OCI-LY7 (cell line): Measurements from ENCODE around the gene NDOR1. TPM values are rescaled to one million over a fixed set of nuclear protein-coding genes. Genes with fewer than 3 reads are reported as not detected.

ENCODE experiments used
- BruUV-seq: library from RNA; stranded (reverse); fragments of 400-500 nt; replicated peaks from 2 replicates; lab custom pipeline; 2021; lab: Mats Ljungman, UMichigan
- CTCF ChIA-PET: fragments of 300-600 bp; sonication (Branson Sonifier 250); formaldehyde crosslinking; loops from one replicate; lab custom pipeline; 2022; ENCODE audit warnings: antibody characterized with exemption; ENCODE audit not compliant: unreplicated experiment; lab: Charles Lee
- POLR2A ChIA-PET: fragments of 300-600 bp; sonication (Branson Sonifier 250); formaldehyde crosslinking; loops from one replicate; lab custom pipeline; 2022; ENCODE audit warnings: antibody characterized with exemption; lab: Charles Lee
- DNase-seq: peaks from one replicate; pipeline ENCODE4 v3.0.0-alpha.2; 2015; ENCODE audit warnings: low spot score
- H2AFZ ChIP-seq: fragments of 200-600 bp; sonication (generic), shearing (Covaris generic); 2 replicates; pipeline ENCODE4 v1.6.1; 2014; ENCODE audit warnings: mild to moderate bottlenecking, antibody characterized with exemption, low read length, moderate library complexity
- H3K27ac ChIP-seq: fragments of 200-600 bp; sonication (generic); 2 replicates; pipeline ENCODE4 v1.5.1; 2014; ENCODE audit warnings: mixed run types, low read depth, mild to moderate bottlenecking, moderate library complexity, low read length, inconsistent platforms; ENCODE audit not compliant: poor library complexity, severe bottlenecking
- H3K36me3 ChIP-seq: fragments of 200-600 bp; sonication (generic); 2 replicates; pipeline ENCODE4 v1.6.1; 2014; ENCODE audit warnings: mild to moderate bottlenecking, antibody characterized with exemption, low read length, moderate library complexity, mixed read lengths; ENCODE audit not compliant: insufficient read depth
- H3K4me1 ChIP-seq: fragments of 200-600 bp; sonication (generic); 2 replicates; pipeline ENCODE4 v1.5.1; 2014; ENCODE audit warnings: mild to moderate bottlenecking, low read length; ENCODE audit not compliant: insufficient read depth, poor library complexity, severe bottlenecking
- H3K4me2 ChIP-seq: fragments of 200-600 bp; sonication (generic); 2 replicates; pipeline ENCODE4 v1.6.1; 2014; ENCODE audit warnings: mild to moderate bottlenecking, low read length
- H3K4me3 ChIP-seq: fragments of 200-600 bp; sonication (generic); 2 replicates; pipeline ENCODE4 v1.5.1; 2014; ENCODE audit warnings: mild to moderate bottlenecking, low read depth, low read length; ENCODE audit not compliant: poor library complexity, severe bottlenecking
- H3K79me2 ChIP-seq: fragments of 200-600 bp; sonication (generic); 2 replicates; pipeline ENCODE4 v1.6.1; 2016; ENCODE audit warnings: low read depth, mild to moderate bottlenecking, low read length, moderate library complexity, mixed read lengths; ENCODE audit not compliant: insufficient read depth
- H3K9me2 ChIP-seq: fragments of 200-600 bp; sonication (generic); 2 replicates; pipeline ENCODE4 v1.6.1; 2016; ENCODE audit warnings: mild to moderate bottlenecking, low read length, mixed read lengths; ENCODE audit not compliant: insufficient read depth
- H3K9me3 ChIP-seq: fragments of 200-600 bp; sonication (generic); 2 replicates; pipeline ENCODE4 v1.6.1; 2014; ENCODE audit warnings: mild to moderate bottlenecking, mixed run types, low read length, mixed read lengths
- H4K20me1 ChIP-seq: fragments of 200-600 bp; sonication (generic); 2 replicates; pipeline ENCODE4 v1.6.1; 2014; ENCODE audit warnings: mild to moderate bottlenecking, antibody characterized with exemption, low read length, moderate library complexity, mixed read lengths; ENCODE audit not compliant: insufficient read depth
- EZH2phosphoT487 ChIP-seq: fragments of 200-600 bp; sonication (generic); IDR thresholded peaks from 2 replicates; pipeline ENCODE4 v1.6.1; 2018; ENCODE audit warnings: low read depth, borderline replicate concordance, mild to moderate bottlenecking, mixed run types, antibody characterized with exemption, low read length, moderate library complexity, mixed read lengths
- intact Hi-C: fragments of 100-400 bp; cut with micrococcal nuclease; formaldehyde crosslinking; loops from one replicate; pipeline ENCODE4 v1.10.0; 2022; ENCODE audit not compliant: unreplicated experiment
- total RNA-seq, 2 experiments: library from RNA; depleted of rRNA in 1 of 2; stranded (reverse); fragments of >200 nt in 1 of 2; shearing (Covaris generic) in 1 of 2; gene quantifications; 2 replicates each; pipeline ENCODE4 v1.2.3, GENCODE V29; 2014 to 2022
- TF ChIP-seq, protein P1 (sequence below): fragments of 200-600 bp; sonication (generic); conservative IDR thresholded peaks from 2 replicates; pipeline ENCODE4 v1.5.1; 2014; ENCODE audit warnings: mild to moderate bottlenecking, antibody characterized with exemption, low read length, moderate library complexity, mixed read lengths

Gene NDOR1
- total RNA-seq, 2 experiments from 2014 or later: 30.4 to 61.9 TPM

DNA sequence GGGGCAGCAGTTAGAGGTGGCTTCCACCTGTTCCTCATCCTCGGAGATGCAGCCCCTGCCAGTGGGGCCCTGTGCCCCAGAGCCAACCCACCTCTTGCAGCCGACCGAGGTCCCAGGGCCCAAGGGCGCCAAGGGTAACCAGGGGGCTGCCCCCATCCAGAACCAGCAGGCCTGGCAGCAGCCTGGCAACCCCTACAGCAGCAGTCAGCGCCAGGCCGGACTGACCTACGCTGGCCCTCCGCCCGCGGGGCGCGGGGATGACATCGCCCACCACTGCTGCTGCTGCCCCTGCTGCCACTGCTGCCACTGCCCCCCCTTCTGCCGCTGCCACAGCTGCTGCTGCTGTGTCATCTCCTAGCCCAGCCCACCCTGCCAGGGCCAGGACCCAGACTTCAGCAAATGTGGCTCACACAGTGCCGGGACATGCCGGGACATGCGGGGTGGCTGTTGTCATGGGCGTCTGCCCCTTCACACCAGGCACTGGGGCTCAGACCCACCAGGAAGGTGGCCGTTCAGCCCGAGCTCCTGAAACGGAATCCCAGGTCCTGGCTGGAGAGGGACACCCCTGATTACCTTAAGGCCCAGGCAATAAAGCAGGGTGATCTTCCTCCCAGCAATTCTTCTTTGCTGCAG lies 20.3 kb downstream of the NDOR1 start:
- no peak overlapping the region for H3K27ac ChIP-seq
- H4K20me1 ChIP-seq: no peaks in the 10 kb centered on the region
- BruUV-seq: no TSS peak
- H3K9me2 ChIP-seq: no peaks in the 10 kb centered on the region
- ChIA-PET POLR2A (no interaction called here), CTCF (no interaction called here)
- H3K36me3 ChIP-seq: no peaks in the 10 kb centered on the region
- no peak overlapping the region for H3K4me3 ChIP-seq
- H3K79me2 ChIP-seq: no peaks in the 10 kb centered on the region
- DNase-seq: no peak
- no peak overlapping the region for H3K4me2 ChIP-seq
- peaks cover 26% of the 10 kb centered on the region for H3K4me1 ChIP-seq
- TF ChIP-seq EZH2phosphoT487: no peak
- TF ChIP-seq, protein P1, sequence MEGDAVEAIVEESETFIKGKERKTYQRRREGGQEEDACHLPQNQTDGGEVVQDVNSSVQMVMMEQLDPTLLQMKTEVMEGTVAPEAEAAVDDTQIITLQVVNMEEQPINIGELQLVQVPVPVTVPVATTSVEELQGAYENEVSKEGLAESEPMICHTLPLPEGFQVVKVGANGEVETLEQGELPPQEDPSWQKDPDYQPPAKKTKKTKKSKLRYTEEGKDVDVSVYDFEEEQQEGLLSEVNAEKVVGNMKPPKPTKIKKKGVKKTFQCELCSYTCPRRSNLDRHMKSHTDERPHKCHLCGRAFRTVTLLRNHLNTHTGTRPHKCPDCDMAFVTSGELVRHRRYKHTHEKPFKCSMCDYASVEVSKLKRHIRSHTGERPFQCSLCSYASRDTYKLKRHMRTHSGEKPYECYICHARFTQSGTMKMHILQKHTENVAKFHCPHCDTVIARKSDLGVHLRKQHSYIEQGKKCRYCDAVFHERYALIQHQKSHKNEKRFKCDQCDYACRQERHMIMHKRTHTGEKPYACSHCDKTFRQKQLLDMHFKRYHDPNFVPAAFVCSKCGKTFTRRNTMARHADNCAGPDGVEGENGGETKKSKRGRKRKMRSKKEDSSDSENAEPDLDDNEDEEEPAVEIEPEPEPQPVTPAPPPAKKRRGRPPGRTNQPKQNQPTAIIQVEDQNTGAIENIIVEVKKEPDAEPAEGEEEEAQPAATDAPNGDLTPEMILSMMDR: no peak
- H2AFZ ChIP-seq: no peak overlapping the region
- intact Hi-C loops: loop anchor here (2.0 kb wide), 1 partner anchor 157 kb away; no protein-coding TSS in a partner anchor
- H3K9me3 ChIP-seq: no peaks in the 10 kb centered on the region

DNA sequence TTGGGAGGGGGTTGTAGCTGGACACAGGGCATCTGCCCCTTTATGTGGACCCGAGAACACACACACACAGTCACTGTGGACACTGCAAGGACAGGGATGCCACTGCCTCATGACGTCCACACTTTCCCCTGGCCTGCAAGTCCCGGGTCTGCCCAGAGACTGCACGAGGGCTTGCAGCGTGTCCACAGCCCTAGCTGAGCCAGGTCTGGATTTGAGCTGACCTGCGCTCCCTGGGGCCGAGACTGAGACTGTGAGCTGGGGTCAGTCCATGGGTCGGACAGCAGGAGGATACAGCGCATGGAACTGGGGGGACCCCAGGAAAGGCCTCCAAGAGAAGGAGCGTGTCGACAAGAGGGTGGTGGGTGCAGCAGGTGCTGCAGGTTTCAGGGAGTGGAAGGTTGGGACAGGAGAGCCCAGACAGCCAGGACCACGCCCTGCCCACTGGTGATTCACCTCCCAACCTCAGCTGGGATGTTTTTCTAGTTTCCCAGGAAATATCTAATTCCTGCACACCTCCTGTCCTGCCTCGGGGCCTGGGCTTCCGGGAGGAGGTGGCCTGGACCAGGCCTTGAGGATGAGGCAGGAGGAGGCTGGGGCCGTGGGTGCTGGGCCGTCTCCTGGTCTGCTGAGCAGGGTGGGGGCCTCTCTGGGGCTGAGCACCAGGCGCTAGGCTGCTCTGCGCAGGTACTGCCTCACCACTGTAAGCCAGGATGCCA lies 21.0 kb downstream of the NDOR1 start:
- CTCF ChIA-PET: interaction anchor here (0.6 kb wide), 1 partner anchor 33 kb away, joined by 3 read pairs; no protein-coding TSS in a partner anchor

More for the DNA sequence above, 21.0 kb downstream of the NDOR1 start:
- H3K4me2 ChIP-seq: no peak overlapping the region
- no peaks in the 10 kb centered on the region for H3K9me3 ChIP-seq
- H3K27ac ChIP-seq: no peak overlapping the region
- no TSS peak for BruUV-seq
- H3K9me2 ChIP-seq: no peaks in the 10 kb centered on the region
- H3K79me2 ChIP-seq: no peaks in the 10 kb centered on the region
- intact Hi-C loops: loop anchor here (1.0 to 2.0 kb wide), 4 partner anchors 26 to 180 kb away; partner anchors contain the start of genes NPDC1 and TPRN
- H3K4me3 ChIP-seq: no peak overlapping the region
- no peaks in the 10 kb centered on the region for H3K36me3 ChIP-seq
- TF ChIP-seq EZH2phosphoT487: no peak
- TF ChIP-seq, protein P1: no peak
- DNase-seq: no peak
- peaks cover 25% of the 10 kb centered on the region for H3K4me1 ChIP-seq
- POLR2A ChIA-PET: no interaction called here
- no peaks in the 10 kb centered on the region for H4K20me1 ChIP-seq
- H2AFZ ChIP-seq: no peak overlapping the region
